OCI-LY3 (cell line): ENCODE data around the gene ARHGAP4.

Experiments
- EZH2phosphoT487 ChIP-seq: fragments of 200-600 bp; shearing (Covaris generic); IDR thresholded peaks from 2 replicates; pipeline ENCODE4 v1.6.1; 2018; ENCODE audit warnings: antibody characterized with exemption, mixed run types, low read depth
- TF ChIP-seq, protein P1 (sequence below): fragments of 200-600, 300-600 bp; sonication (generic); IDR thresholded peaks from 2 replicates; pipeline ENCODE4 v1.5.1; 2014; ENCODE audit warnings: antibody characterized with exemption, low read length, low read depth

DNA sequence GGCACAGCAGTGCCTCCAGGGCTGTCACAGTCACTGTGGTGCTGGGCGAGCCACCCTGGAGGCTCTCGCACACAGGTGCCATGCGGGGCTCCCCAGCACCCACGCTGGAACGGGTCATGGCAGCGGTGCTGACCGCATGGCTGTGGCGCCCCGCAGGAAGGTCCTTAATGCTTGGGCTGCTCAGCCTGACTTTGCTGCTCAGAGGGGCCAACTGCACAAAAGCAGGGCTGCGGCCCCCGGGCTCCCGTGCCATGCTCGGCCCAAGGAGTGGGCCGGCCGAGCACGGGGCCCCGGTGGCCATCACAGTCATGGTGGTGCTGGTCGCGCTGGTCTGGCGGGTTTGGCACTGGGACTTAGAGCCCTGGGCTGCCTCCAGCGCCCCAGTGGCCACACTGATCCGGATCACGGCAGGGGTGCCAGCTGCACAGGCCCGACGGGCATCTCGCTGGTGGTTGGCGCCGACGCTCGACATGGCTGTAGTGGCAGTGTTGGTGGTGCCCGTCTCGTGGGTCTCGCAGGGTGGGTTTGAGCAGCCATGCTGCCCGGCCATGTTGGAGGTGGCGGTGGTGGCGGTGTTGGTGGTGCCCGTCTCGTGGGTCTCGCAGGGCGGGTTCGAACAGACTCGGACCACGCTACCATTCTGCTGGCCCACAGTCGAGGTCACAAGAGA is 28.6 kb upstream of the ARHGAP4 start:
- TF ChIP-seq, protein P1, sequence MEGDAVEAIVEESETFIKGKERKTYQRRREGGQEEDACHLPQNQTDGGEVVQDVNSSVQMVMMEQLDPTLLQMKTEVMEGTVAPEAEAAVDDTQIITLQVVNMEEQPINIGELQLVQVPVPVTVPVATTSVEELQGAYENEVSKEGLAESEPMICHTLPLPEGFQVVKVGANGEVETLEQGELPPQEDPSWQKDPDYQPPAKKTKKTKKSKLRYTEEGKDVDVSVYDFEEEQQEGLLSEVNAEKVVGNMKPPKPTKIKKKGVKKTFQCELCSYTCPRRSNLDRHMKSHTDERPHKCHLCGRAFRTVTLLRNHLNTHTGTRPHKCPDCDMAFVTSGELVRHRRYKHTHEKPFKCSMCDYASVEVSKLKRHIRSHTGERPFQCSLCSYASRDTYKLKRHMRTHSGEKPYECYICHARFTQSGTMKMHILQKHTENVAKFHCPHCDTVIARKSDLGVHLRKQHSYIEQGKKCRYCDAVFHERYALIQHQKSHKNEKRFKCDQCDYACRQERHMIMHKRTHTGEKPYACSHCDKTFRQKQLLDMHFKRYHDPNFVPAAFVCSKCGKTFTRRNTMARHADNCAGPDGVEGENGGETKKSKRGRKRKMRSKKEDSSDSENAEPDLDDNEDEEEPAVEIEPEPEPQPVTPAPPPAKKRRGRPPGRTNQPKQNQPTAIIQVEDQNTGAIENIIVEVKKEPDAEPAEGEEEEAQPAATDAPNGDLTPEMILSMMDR: no peak
- TF ChIP-seq EZH2phosphoT487: no peak
